Ishikawa (cell line): Measurements from ENCODE around the gene TNRC6C.

ENCODE experiments used
- CEBPB ChIP-seq: IDR thresholded peaks from 2 replicates; pipeline ENCODE4 v1.6.1; 2012
- EGR1 ChIP-seq: IDR thresholded peaks from 2 replicates; pipeline ENCODE4 v1.6.1; 2012
- FOXM1 ChIP-seq: IDR thresholded peaks from 2 replicates; pipeline ENCODE4 v1.6.1; 2012; ENCODE audit warnings: low read depth, borderline replicate concordance
- RAD21 ChIP-seq: IDR thresholded peaks from 2 replicates; pipeline ENCODE4 v1.6.1; 2012; ENCODE audit warnings: low read depth
- REST ChIP-seq: IDR thresholded peaks from 2 replicates; pipeline ENCODE4 v1.6.1; 2012; ENCODE audit warnings: low read depth, mild to moderate bottlenecking
- TF ChIP-seq, protein P1 (sequence below): IDR thresholded peaks from 2 replicates; pipeline ENCODE4 v1.6.1; 2012

GRCh38 chr17:78130090-78130436 lies 171.6 kb downstream of the TNRC6C start:
- no peak for TF ChIP-seq EGR1
- no peak for TF ChIP-seq RAD21
- TF ChIP-seq, protein P1, sequence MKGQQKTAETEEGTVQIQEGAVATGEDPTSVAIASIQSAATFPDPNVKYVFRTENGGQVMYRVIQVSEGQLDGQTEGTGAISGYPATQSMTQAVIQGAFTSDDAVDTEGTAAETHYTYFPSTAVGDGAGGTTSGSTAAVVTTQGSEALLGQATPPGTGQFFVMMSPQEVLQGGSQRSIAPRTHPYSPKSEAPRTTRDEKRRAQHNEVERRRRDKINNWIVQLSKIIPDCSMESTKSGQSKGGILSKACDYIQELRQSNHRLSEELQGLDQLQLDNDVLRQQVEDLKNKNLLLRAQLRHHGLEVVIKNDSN: no peak
- no peak for TF ChIP-seq REST
- no peak for TF ChIP-seq CEBPB
- TF ChIP-seq FOXM1: no peak
